SK-N-MC (cell line): ENCODE measurements around the gene ADD3.

Experiments used
- DNase-seq: peaks from one replicate; pipeline ENCODE4 v3.0.0-alpha.2; 2011; ENCODE audit warnings: low read depth, low spot score
- H3K27ac ChIP-seq: fragments of 200-600 bp; sonication (generic); 2 replicates; pipeline ENCODE4 v1.5.1; 2016; ENCODE audit warnings: mixed run types
- H3K36me3 ChIP-seq: fragments of 200-600 bp; sonication (generic); 2 replicates; pipeline ENCODE4 v1.6.1; 2017; ENCODE audit warnings: antibody characterized with exemption, low read length, mixed read lengths; ENCODE audit not compliant: insufficient read depth
- H3K4me3 ChIP-seq: fragments of 200-600 bp; sonication (generic); 2 replicates; pipeline ENCODE4 v1.5.1; 2016
- H3K9ac ChIP-seq: fragments of 200-600 bp; sonication (generic); 2 replicates; pipeline ENCODE4 v1.8.0; 2017; ENCODE audit warnings: mixed run types, mixed read lengths; ENCODE audit not compliant: insufficient read length
- H3K9me3 ChIP-seq: fragments of 200-600 bp; sonication (generic); 2 replicates; pipeline ENCODE4 v1.6.1; 2017; ENCODE audit warnings: low read depth, mild to moderate bottlenecking, antibody characterized with exemption, low read length, moderate library complexity, mixed read lengths
- EZH2 ChIP-seq: fragments of 200-600 bp; sonication (generic); IDR thresholded peaks from one replicate; pipeline ENCODE4 v1.6.1; 2017; ENCODE audit warnings: antibody characterized with exemption
- FOXP2 ChIP-seq: optimal IDR thresholded peaks from 2 replicates; pipeline ENCODE3; 2011; ENCODE audit warnings: mild to moderate bottlenecking, moderate library complexity; ENCODE audit not compliant: insufficient read depth; ENCODE audit errors: extremely low read length, control extremely low read depth
- POLR2AphosphoS5 ChIP-seq: IDR thresholded peaks from 2 replicates; pipeline ENCODE4 v1.6.1; 2012; ENCODE audit warnings: mild to moderate bottlenecking, low read depth, low read length, borderline replicate concordance

Gene ADD3

DNA sequence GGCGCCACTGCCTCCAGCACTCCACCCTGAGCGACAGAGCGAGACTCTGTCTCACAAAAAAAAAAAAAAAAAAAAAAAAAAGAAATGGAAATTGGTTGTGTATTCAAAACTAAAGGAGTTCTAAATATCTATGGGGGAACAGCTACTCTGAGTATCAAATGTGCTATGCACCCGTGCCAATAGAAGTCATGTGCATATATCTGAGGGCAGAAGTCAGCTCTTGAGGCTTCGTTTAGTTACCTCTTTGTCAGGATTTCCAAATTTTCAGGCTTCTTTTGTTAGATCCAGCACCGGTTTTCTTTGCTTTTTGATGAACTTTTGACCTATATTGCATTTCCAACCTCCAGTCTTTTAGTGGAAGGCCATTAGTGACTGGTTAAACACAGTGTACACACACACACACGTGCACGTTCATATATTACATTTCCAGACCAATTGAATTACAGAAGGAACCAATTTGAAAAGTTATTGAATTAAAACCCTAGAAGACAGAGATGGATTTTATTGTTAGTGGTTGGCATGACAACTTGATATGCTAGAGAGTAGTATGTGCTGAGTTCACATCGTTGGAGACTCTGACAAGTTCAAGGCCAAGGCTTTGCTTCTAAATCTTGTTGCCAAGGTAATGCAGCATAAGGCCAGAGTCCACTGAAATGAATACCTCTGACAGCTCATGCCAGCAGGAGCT is 33.1 kb upstream of the ADD3 start:
- Histone ChIP-seq H3K27ac (no peak overlapping the region), H3K9ac (no peak overlapping the region), H3K36me3 (no peaks in the 10 kb centered on the region), H3K4me3 (no peak overlapping the region), H3K9me3 (no peaks in the 10 kb centered on the region)
- no peak for TF ChIP-seq POLR2AphosphoS5
- TF ChIP-seq FOXP2: no peak
- TF ChIP-seq EZH2: no peak
- DNase-seq: no peak

DNA sequence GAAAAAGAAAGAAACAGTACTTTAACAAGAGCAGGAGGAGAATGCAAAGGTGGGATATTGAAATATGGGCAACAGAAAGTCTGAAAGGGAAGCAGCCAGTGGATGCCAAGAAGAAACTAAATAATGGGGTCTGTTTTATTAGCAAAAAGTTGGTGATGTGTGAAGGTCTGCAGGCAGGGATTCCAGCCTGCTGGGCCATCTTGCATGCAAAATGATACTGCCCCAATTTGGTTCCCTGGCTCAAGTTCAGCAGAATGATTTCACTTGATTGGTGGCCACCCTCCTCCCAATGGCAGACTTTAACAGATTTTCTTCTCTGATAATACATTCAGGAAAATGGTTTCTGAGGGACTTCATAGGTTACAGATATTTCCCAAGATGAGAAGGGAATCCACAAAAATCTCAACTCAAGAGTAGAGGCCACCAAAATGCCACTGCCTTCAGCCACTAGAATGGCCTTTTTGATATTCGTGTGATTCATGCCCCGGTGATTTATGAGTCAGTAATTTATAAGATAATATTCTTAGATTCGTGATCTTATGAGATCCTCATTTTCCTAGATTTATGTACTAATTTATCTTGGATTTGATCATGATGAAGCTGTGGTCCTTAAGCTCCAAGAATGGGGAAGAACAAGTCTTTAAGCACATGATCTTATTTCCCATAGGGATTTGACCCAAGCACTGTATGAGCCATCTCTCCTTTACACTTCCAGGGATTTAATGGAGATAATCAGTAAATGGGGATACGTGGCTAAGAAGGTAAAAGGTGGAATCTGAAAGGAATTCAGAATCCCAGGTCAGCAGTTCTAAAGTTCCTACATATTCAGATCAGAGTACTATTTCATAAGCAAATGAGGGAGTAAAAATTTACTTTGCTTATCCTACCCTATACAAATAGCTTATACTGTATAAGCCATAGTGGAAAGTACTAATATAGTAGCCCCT is 32.3 kb upstream of the ADD3 start:
- Histone ChIP-seq H3K9me3 (no peaks in the 10 kb centered on the region), H3K4me3 (no peak overlapping the region), H3K9ac (no peak overlapping the region), H3K27ac (no peak overlapping the region), H3K36me3 (no peaks in the 10 kb centered on the region)
- DNase-seq: no peak
- TF ChIP-seq POLR2AphosphoS5: no peak
- no peak for TF ChIP-seq EZH2
- TF ChIP-seq FOXP2: no peak

DNA sequence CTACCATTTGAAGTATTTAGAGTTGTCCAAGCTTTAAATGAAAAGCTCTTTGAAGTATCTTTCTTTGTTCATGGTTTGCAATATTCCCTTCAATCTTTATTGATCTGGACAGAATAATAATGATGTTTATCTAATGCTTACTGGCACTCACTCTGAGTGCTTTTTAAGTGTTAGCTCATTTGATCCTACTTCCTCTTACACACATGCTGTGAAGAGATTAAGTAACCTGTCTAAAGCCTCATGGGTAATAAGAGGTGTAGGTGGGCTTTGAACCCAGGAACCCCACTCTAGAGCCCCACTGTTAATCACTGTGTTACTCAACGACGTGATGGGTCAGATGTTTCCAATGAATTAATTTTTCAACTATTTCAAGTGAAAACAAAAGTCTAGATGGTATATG is 31.1 kb upstream of the ADD3 start:
- no peak for DNase-seq
- no peaks in the 10 kb centered on the region for H3K36me3 ChIP-seq
- H3K27ac ChIP-seq: no peak overlapping the region
- no peaks in the 10 kb centered on the region for H3K9me3 ChIP-seq
- TF ChIP-seq EZH2: no peak
- TF ChIP-seq FOXP2: no peak
- no peak for TF ChIP-seq POLR2AphosphoS5
- H3K9ac ChIP-seq: no peak overlapping the region
- H3K4me3 ChIP-seq: no peak overlapping the region

DNA sequence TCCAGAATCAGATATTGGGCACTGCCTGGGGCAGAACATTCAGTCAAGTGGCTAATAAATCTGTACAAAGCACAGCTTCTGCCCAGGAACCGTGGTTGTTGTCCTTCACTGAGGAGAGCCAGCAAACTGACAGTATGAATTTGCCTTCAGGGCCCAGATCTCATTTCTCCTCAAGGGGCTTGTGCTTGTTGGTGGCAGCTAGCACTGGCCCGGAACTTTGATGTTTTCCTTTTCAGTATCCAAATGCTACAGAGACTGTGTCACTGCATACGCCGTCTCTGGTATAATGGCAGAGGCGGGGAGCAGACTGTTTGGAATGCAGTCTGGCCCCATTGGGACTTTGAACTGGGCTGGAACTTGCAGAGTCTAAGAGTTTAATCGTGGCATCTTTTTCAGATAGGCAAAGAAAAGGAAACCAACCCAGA is 30.4 kb upstream of the ADD3 start:
- DNase-seq: no peak
- TF ChIP-seq EZH2 (no peak), POLR2AphosphoS5 (no peak), FOXP2 (no peak)
- Histone ChIP-seq H3K27ac (peak overlapping the region; percentile 46; the same call in 1 of the 2 replicates), H3K36me3 (no peaks in the 10 kb centered on the region), H3K9ac (no peak overlapping the region), H3K9me3 (no peaks in the 10 kb centered on the region), H3K4me3 (peak overlapping the region; percentile 54)

DNA sequence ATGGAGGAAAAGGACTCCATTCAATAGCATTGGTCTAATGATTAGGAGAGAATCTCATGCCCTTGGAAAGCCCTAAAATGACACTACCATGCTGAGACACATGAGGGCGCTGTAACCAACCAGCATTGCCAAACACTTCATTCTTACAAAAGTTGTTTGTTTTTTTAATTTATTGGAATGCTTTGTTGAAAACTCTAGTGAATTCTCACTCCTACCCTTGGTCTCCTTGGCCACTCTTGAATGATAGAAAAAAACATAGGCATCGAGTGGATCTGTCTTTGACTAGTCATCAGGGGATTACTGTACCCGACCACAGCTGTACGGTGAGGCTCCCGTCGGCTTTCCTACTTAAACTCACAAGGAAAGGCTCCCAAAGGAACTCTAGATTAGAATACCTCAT is 29.3 kb upstream of the ADD3 start:
- no peak overlapping the region for H3K4me3 ChIP-seq
- no peak overlapping the region for H3K27ac ChIP-seq
- H3K9ac ChIP-seq: no peak overlapping the region
- H3K36me3 ChIP-seq: no peaks in the 10 kb centered on the region
- H3K9me3 ChIP-seq: no peaks in the 10 kb centered on the region
- no peak for TF ChIP-seq EZH2
- no peak for TF ChIP-seq POLR2AphosphoS5
- no peak for TF ChIP-seq FOXP2
- no peak for DNase-seq

DNA sequence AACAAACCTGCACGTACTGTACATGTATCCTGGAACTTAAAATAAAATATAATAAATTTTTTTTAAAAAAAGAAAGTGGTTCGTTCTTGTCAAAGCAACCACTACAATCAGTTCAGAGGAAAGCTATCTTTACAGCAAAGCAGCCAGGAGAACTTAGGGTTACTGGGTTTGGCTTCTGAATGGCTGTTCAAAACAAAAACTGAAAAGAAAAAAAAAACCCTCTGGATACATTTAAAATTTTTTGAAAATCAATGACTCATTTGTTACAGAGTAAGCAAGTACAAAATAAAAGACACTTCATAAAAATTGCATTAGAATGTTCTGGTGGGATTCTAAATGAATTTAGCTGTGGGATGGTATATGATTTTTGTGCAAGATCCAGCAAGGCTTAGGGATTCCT is 28.6 kb upstream of the ADD3 start:
- TF ChIP-seq FOXP2 (no peak), POLR2AphosphoS5 (no peak), EZH2 (no peak)
- Histone ChIP-seq H3K36me3 (no peaks in the 10 kb centered on the region), H3K9ac (no peak overlapping the region), H3K9me3 (no peaks in the 10 kb centered on the region), H3K4me3 (no peak overlapping the region), H3K27ac (no peak overlapping the region)
- DNase-seq: no peak

DNA sequence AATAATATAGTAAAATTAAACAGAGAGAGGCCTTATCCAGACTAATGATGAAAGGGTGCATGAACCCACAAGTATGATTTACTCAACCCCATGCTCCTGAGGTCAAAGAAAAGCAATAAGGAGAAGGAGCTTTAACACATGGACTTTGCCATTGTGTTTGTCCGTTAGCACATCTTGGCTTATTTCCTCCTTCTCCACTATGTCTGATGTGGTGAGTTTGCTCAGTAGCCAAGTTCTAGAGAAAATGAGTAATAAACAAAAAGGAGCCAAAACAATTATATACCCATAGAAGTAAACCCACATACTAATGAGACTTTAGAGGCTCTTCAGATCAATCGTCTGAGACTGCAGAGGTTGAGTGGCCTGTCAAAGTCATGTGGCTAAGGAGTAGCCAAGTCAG is 26.1 kb upstream of the ADD3 start:
- TF ChIP-seq EZH2 (no peak), FOXP2 (no peak), POLR2AphosphoS5 (no peak)
- H3K9me3 ChIP-seq: no peaks in the 10 kb centered on the region
- no peak overlapping the region for H3K9ac ChIP-seq
- no peak for DNase-seq
- H3K4me3 ChIP-seq: no peak overlapping the region; the same call in 1 of the 2 replicates
- no peaks in the 10 kb centered on the region for H3K36me3 ChIP-seq
- no peak overlapping the region for H3K27ac ChIP-seq

DNA sequence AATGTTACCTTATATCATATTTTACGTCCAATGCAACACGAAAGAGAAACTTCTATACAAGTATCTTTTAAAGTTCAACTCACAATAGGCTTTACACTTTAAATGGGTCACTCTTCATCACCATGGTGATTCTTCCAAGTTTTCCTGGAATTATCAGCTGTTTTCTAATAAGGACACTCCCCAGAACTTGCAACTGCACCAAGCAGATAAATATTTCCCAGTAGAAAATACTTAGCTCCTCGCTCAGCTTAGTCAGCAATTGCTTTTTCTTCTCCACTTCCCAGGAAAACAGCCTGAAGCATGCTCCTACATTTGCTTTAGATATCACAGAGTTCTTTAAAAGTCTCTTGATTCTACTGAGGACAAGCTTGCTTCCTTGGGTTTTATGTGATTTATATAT is 25.7 kb upstream of the ADD3 start:
- Histone ChIP-seq H3K4me3 (peak overlapping the region; percentile 54), H3K27ac (peak overlapping the region; percentile 81), H3K36me3 (no peaks in the 10 kb centered on the region), H3K9me3 (no peaks in the 10 kb centered on the region), H3K9ac (no peak overlapping the region)
- no peak for TF ChIP-seq POLR2AphosphoS5
- TF ChIP-seq EZH2: no peak
- no peak for TF ChIP-seq FOXP2
- DNase-seq: no peak
